SK-N-MC (cell line): ENCODE measurements around the gene YWHAB.

Experiments used
- EZH2 ChIP-seq: fragments of 200-600 bp; sonication (generic); IDR thresholded peaks from one replicate; pipeline ENCODE4 v1.6.1; 2017; ENCODE audit warnings: antibody characterized with exemption
- FOXP2 ChIP-seq: optimal IDR thresholded peaks from 2 replicates; pipeline ENCODE3; 2011; ENCODE audit warnings: mild to moderate bottlenecking, moderate library complexity; ENCODE audit not compliant: insufficient read depth; ENCODE audit errors: extremely low read length, control extremely low read depth
- POLR2AphosphoS5 ChIP-seq: IDR thresholded peaks from 2 replicates; pipeline ENCODE4 v1.6.1; 2012; ENCODE audit warnings: mild to moderate bottlenecking, low read depth, low read length, borderline replicate concordance

DNA sequence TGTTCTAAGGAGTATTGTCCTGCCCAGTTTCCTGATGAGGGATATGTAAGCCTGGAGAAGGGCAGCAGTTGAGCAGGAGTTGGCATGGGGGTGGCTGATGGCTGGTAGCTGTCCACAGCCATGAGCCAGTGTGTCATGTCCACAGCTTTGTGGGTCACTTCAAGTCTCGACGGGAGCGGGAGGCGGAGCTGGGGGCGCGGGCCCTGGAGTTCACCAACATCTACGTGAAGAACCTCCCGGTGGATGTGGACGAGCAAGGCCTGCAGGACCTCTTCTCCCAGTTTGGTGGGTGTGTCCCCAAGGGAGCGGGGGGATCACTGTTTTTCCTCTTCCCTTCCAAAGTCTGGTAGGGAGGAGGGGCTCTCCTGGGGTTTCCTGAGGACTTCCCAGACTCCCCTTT lies 33.3 kb downstream of the YWHAB start:
- TF ChIP-seq EZH2 (no peak), POLR2AphosphoS5 (no peak), FOXP2 (no peak)
